Stomach (tissue), 9 donors: ENCODE data around the gene IQCM. TPM values are rescaled to one million over a fixed set of nuclear protein-coding genes. Genes with fewer than 3 reads are reported as not detected.

Experiments
- DNase-seq, 2 donors: peaks; one replicate each; pipeline versions ENCODE4 v3.0.0 to v3.0.0-alpha.2; 2013 to 2019
- H3K27ac ChIP-seq, 5 donors: fragments of 200-600 bp in 4 of 5; sonication (generic) in 4 of 5; one replicate each; pipeline ENCODE4 v1.5.1; 2013 to 2019; ENCODE audit warnings: mild to moderate bottlenecking in 1 of 5, moderate library complexity in 1 of 5
- H3K27me3 ChIP-seq, 3 donors: fragments of 200-600 bp; sonication (generic); one replicate each; pipeline ENCODE4 v1.5.1; 2017 to 2019; ENCODE audit warnings: mixed run types in 1 of 3
- H3K36me3 ChIP-seq, 4 donors: fragments of 200-600 bp; sonication (generic); 1 replicate in 3 of 4; 2 replicates in 1 of 4; pipeline ENCODE4 v1.5.1; 2016 to 2019
- H3K4me1 ChIP-seq, 4 donors: fragments of 200-600 bp; sonication (generic); one replicate each; pipeline ENCODE4 v1.5.1; 2016 to 2019
- H3K4me3 ChIP-seq, 4 donors: fragments of 200-600 bp; sonication (generic) in 3 of 4; one replicate each; pipeline ENCODE4 v1.5.1; 2016 to 2019; ENCODE audit warnings: mild to moderate bottlenecking in 1 of 4
- H3K9me3 ChIP-seq, 4 donors: fragments of 200-600 bp; sonication (generic); one replicate each; pipeline ENCODE4 v1.5.1; 2016 to 2019
- CTCF ChIP-seq, 7 experiments: fragments of 450-650 bp in 4 of 7; fragments of 200-600 bp in 3 of 7; sonication (generic) in 3 of 7; IDR thresholded peaks; one replicate each; pipeline ENCODE4 v1.5.1; 2016 to 2019; ENCODE audit warnings: antibody characterized with exemption in 7 of 7, control low read depth in 2 of 7, mild to moderate bottlenecking in 1 of 7
- EP300 ChIP-seq: sonication (generic); formaldehyde crosslinking; IDR thresholded peaks from one replicate; pipeline ENCODE4 v1.6.1; 2017; ENCODE audit warnings: antibody characterized with exemption
- POLR2A ChIP-seq, 4 donors: fragments of 450-650 bp; IDR thresholded peaks; one replicate each; pipeline ENCODE4 v1.6.1; 2016; ENCODE audit warnings: antibody characterized with exemption in 4 of 4, control low read depth in 2 of 4, mild to moderate bottlenecking in 1 of 4, moderate library complexity in 1 of 4
- POLR2AphosphoS5 ChIP-seq, 3 donors: sonication (generic); formaldehyde crosslinking; IDR thresholded peaks; one replicate each; pipeline ENCODE4 v1.6.1; 2016; ENCODE audit warnings: antibody characterized with exemption in 3 of 3
- WGBS, 5 donors: extraction: QIAGEN DNeasy Blood & Tissue Kit in 3 of 5; methylation state at CpG; one replicate each; pipeline versions ENCODE4 v1.1.5 to v1.1.7; 2013 to 2018; 5-methylcytosine and 5-hydroxymethylcytosine counted together
- intact Hi-C: fragments of 100-400 bp; cut with DNase I; formaldehyde crosslinking; loops from one replicate; pipeline ENCODE4 v1.15.1; 2023; ENCODE audit warnings: low total_unique reads
- polyA plus RNA-seq, 3 donors: library from polyadenylated mRNA; stranded (reverse); fragments of 200-250 nt; gene quantifications; one replicate each; pipeline ENCODE4 v1.2.3, GENCODE V29; 2013
- total RNA-seq, 5 donors: library from RNA; depleted of rRNA; stranded (reverse); fragments of >200 nt; gene quantifications; one replicate each; pipeline versions ENCODE4 v1.1.0 to v1.2.3, GENCODE V29; 2014 to 2016
- donor health status: healthy with polysubstance abuse.
- donor health status: Bipolar disorder and iron deficiency.
- donor health status: healthy.

IQCM gene
- total and polyA plus RNA-seq, 8 donors, result not detected

- H3K27me3 ChIP-seq, result no peaks in the 10 kb centered on the region
- H3K4me1 ChIP-seq, result peaks cover 0 to 7% (median 0%) of the 10 kb centered on the region in 4 donors
- no peak for DNase-seq
- H3K27ac ChIP-seq, result no peak overlapping the region
- no peaks in the 10 kb centered on the region for H3K36me3 ChIP-seq
- WGBS, 5 donors, result 83 to 96% (median 88%) methylated on average over 4 to 14 of the region's 14 CpGs
- TF ChIP-seq POLR2A (IDR thresholded peaks at IDR 0.05) (no peak), POLR2AphosphoS5 (IDR thresholded peaks at IDR 0.05) (no peak), CTCF (IDR thresholded peaks at IDR 0.05) (no peak), EP300 (no peak)
- H3K4me3 ChIP-seq, result no peak overlapping the region
- intact Hi-C loops, result no loop called here
- peaks cover 0 to 19% (median 15%) of the 10 kb centered on the region in 4 donors for H3K9me3 ChIP-seq
Measured at GRCh38 chr4:149715822-149716585, 99.6 kb downstream of the IQCM start.

GRCh38 chr4:149713031-149713430, 102.6 kb downstream of the IQCM start:
- Histone ChIP-seq H3K36me3 (no peaks in the 10 kb centered on the region), H3K9me3 (peaks cover 0 to 19% (median 15%) of the 10 kb centered on the region in 4 donors), H3K27me3 (no peaks in the 10 kb centered on the region), H3K4me1 (peaks cover 0 to 7% (median 0%) of the 10 kb centered on the region in 4 donors), H3K27ac (no peak overlapping the region), H3K4me3 (no peak overlapping the region)
- no peak for DNase-seq
- TF ChIP-seq EP300, result no peak
- TF ChIP-seq CTCF (IDR thresholded peaks at IDR 0.05), result no peak
- TF ChIP-seq POLR2AphosphoS5 (IDR thresholded peaks at IDR 0.05), result no peak
- no peak for TF ChIP-seq POLR2A (IDR thresholded peaks at IDR 0.05)
- WGBS, 5 donors, result 39 to 59% (median 42%) methylated on average over 3 of the region's 3 CpGs
- intact Hi-C loops, result no loop called here

- 59 to 81% (median 75%) methylated on average over 2 of the region's 2 CpGs for WGBS, 5 donors
Measured at GRCh38 chr4:149711593-149712365, 103.9 kb downstream of the IQCM start.

GRCh38 chr4:149709640-149710039, 106.0 kb downstream of the IQCM start:
- no peak overlapping the region for H3K27ac ChIP-seq
- H3K4me3 ChIP-seq, result no peak overlapping the region
- no peak for DNase-seq
- intact Hi-C loops, result no loop called here
- H3K4me1 ChIP-seq, result peaks cover 0 to 7% (median 0%) of the 10 kb centered on the region in 4 donors
- no peaks in the 10 kb centered on the region for H3K9me3 ChIP-seq
- H3K36me3 ChIP-seq, result no peaks in the 10 kb centered on the region
- no peak for TF ChIP-seq POLR2A (IDR thresholded peaks at IDR 0.05)
- no peak for TF ChIP-seq POLR2AphosphoS5 (IDR thresholded peaks at IDR 0.05)
- no peak for TF ChIP-seq CTCF (IDR thresholded peaks at IDR 0.05)
- TF ChIP-seq EP300, result no peak
- H3K27me3 ChIP-seq, result no peaks in the 10 kb centered on the region

More at GRCh38 chr4:149711593-149712365, 103.9 kb downstream of the IQCM start:
- Histone ChIP-seq H3K27me3 (no peaks in the 10 kb centered on the region), H3K36me3 (no peaks in the 10 kb centered on the region), H3K4me3 (no peak overlapping the region), H3K9me3 (peaks cover 0 to 18% (median 15%) of the 10 kb centered on the region in 4 donors), H3K4me1 (peaks cover 0 to 7% (median 0%) of the 10 kb centered on the region in 4 donors), H3K27ac (no peak overlapping the region)
- TF ChIP-seq POLR2A (IDR thresholded peaks at IDR 0.05) (no peak), EP300 (no peak), POLR2AphosphoS5 (IDR thresholded peaks at IDR 0.05) (no peak)
- no peak for DNase-seq
- intact Hi-C loops, result no loop called here
